HG03460 (cell line): ENCODE results near the gene INHBE.
"Not testable (repeated sequence)": the region's sequence is repeated elsewhere in the genome, so short reads cannot be mapped to it uniquely, and the experiment has no call there.

ENCODE experiments used
- ATAC-seq: cut with Tn5 transposase; IDR thresholded peaks from one replicate; pipeline ENCODE4 v1.9.1; 2021; ENCODE audit not compliant: unreplicated experiment

The INHBE gene, protein sequence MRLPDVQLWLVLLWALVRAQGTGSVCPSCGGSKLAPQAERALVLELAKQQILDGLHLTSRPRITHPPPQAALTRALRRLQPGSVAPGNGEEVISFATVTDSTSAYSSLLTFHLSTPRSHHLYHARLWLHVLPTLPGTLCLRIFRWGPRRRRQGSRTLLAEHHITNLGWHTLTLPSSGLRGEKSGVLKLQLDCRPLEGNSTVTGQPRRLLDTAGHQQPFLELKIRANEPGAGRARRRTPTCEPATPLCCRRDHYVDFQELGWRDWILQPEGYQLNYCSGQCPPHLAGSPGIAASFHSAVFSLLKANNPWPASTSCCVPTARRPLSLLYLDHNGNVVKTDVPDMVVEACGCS

DNA sequence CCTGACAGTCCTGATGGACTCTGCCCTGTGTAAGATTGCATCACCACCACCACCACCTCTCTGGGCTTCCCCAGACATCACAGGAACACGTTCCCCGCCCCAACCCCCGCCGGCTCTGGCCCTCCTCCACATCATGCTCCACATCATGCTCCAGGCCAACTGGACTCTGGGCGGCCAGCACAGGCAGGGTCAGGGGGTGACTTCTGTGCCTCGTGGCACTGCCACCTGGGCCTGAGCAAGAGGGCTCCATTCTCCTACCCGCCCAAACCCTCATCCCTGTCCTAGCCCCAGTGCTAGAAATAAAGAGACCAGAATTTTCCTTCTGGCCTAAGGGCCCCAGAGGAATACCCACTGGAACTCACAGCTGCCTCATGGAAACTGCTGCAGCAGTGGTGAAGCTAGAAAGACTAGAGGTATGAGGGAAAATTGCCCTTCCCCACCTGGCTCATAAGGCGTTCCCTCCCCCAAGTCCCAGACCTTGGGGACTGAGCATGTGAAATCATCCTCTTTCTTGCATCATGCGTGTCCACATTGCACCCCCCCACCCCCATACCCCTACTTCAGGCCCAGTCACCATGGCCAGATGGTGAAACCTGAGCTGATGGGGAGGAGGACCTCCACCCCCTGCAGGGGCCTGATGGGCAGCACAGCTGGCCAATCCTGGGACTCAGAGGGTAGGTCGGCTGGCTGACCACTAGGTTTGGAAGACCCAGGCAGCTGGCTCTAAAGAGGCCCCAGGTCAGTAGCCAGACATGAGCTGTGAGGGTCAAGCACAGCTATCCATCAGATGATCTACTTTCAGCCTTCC is at the start of gene INHBE:
Gene INHBE (plus strand): TSS at position 742 of the 808 bp plus-strand sequence. CDS start 230 bp downstream, outside the sequence.
- ATAC-seq, result no peak

- no peak for ATAC-seq
These were observed 44.6 kb upstream of the INHBE start for GRCh38 chr12:57410534-57410933.

DNA sequence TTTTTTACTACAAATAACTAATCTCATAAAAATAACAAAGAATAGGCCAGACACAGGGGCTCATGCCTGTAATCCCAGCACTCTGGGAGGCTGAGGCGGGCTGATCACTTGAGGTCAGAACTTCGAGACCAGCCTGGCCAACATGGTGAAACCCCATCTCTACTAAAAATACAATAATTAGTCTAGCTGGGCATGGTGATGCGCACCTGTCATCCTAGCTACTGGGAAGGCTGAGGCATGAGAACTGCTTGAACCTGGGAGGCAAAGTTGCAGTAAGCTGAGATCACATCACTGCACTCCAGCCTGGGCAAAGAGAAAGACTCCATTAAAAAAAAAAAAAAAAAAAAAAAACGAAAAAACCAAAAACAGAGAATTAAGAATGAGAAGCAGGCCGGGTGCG is 40.9 kb upstream of the INHBE start:
- ATAC-seq, result not testable (repeated sequence)

DNA sequence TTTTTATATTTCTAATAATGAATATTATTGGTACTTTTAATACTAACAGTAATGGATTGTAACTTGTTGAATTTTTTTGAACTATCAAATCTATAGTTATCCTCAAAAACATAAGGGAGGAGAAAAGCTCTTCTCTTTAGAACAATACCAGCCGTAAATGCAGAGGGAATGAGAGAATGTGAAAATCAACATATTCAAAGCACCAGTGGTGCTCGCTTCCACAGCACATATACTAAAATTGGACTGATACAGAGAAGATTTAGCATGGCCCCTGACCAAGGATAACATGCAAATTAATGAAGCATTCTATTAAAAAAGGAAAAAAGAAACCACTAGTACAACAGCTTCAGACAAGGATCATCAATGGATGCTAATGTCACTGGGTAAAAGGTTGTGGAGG is 40.0 kb upstream of the INHBE start:
- ATAC-seq, result no peak

DNA sequence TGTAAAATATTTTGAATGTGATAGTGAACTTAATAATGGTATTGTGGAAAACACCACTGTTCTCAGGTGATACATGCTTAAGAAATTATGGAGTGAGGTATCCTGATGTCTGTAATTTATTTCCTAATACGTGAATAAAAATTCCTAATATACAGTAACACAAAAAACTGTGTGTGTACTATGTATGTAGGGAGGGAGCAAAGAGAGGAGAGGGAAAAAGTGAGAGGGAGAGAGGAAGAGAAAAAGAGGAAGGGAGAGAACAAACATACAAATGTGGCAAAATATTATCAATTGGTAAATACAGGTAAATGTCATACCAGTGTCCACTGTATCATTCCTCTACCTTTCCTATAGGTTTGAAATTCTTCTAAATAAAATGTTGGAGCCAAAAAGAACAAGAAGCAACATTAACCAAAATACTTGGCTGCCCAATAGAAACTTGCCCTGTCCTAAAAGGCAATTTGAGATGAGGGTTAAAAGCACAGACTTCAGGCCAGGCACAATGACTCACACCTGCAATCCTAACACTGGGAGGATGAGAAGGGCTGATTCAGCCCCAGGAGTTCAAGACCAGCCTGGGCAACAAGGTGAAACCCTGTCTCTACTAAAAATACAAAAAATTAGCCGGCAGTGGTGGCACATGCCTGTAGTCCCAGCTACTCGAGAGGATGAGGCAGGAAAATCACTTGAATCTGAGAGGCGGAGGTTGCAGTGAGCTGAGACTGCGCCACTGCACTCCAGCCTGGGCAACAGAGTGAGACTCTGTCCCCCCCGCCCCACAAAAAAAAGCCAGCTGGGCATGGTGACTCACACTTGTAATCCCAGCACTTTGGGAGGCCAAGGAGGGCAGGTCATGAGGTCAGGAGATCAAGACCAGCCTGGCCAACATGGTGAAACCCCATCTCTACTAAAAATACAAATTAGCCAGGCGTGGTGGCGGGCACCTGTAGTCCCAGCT is 38.8 kb upstream of the INHBE start:
- no peak for ATAC-seq

DNA sequence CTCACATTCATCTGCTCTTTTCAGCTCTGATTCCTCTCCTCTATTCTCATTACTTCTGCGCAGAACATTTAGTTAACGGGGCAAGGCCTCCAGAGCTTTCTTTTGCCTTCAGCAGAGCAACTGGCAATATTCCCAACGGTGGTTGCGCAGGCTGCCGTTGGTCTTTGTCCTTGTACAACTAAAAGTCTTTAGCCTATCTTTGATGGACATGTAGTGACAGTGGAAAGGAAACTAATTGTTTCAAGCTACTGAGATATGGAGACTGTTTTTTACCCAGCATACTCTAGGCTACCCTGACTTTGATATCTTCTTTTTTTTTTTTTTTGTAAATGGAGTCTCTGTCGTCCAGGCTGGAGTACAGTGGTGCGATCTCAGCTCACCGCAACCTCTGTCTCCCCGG is 36.9 kb upstream of the INHBE start:
- ATAC-seq, result no peak

GRCh38 chr12:57419495-57419894 is 35.6 kb upstream of the INHBE start:
- no peak for ATAC-seq

- ATAC-seq, result no peak
These were observed 34.6 kb upstream of the INHBE start for GRCh38 chr12:57420482-57420881.

DNA sequence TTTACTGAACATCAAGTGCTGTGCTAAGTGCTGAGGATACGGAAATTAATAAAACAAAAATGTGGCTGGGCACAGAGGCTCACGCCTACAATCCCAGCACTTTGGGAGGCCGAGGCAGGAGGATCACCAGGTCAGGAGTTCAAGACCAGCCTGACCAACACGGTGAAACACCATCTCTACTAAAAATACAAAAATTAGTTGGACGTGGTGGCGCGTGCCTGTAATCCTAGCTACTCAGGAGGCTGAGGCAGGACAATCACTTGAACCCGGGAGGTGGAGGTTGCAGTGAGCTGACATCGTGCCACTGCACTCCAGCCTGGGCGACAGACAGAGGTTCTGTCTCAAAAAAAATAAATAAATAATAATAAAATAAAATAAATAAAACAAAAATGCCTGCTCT is 28.2 kb upstream of the INHBE start:
- not testable (repeated sequence) for ATAC-seq

DNA sequence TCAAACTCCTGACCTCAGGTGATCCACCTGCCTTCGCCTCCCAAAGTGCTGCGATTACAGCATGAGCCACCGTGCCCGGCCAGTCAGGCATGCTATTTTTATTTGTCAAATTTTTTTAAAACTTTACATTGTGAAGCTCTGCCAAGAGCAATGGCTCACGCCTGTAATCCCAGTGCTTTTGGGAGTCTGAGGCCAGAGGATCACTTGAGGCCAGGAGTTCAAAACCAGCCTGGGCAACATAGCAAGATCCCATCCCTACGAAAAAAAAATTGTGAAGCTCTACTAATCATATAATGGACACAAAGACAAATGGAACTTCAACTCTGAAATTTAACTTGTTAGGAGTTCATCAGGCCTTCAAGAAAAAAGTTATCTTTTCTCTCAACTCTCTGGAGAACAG is 26.1 kb upstream of the INHBE start:
- ATAC-seq, result no peak

- no peak for ATAC-seq
These were observed 25.5 kb upstream of the INHBE start for GRCh38 chr12:57429473-57430111.

GRCh38 chr12:57430112-57430930 is 24.8 kb upstream of the INHBE start:
- ATAC-seq, result peak; percentile 41

GRCh38 chr12:57430931-57431566 is 24.1 kb upstream of the INHBE start, which contains the start of gene R3HDM2:
R3HDM2 (minus strand) TSS chr12:57431043; CDS start chr12:57310428, 120,615 bp downstream.
- ATAC-seq, result peak; percentile 95

- ATAC-seq, result no peak
These were observed 23.4 kb upstream of the INHBE start for GRCh38 chr12:57431654-57432188.

GRCh38 chr12:57433370-57433769 is 21.7 kb upstream of the INHBE start:
- ATAC-seq, result no peak

DNA sequence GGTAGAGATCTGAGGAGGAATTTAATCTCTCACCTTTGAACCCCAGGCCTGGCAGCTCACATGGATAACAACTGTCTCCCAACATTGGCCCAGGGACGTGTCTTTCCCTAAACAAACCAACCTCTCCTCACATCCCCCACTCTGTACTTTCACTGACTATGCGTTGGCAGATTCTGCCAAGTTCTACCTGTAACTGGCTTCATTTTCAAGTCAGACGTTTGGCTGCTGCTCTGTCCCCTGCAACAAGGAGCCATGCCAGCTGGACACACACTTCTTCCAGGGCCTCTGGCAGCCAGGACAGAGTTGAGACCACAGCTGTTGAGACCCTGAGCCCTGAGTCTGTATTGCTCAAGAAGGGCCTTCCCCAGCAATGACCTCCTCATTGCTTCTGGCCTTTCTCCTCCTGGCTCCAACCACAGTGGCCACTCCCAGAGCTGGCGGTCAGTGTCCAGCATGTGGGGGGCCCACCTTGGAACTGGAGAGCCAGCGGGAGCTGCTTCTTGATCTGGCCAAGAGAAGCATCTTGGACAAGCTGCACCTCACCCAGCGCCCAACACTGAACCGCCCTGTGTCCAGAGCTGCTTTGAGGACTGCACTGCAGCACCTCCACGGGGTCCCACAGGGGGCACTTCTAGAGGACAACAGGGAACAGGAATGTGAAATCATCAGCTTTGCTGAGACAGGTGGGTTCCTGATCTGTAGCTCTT is 20.4 kb upstream of the INHBE start, which contains the start of gene INHBC:
Gene INHBC (plus strand): TSS at position 268 of the 707 bp plus-strand sequence. CDS start 103 bp downstream, at position 371.
- no peak for ATAC-seq

DNA sequence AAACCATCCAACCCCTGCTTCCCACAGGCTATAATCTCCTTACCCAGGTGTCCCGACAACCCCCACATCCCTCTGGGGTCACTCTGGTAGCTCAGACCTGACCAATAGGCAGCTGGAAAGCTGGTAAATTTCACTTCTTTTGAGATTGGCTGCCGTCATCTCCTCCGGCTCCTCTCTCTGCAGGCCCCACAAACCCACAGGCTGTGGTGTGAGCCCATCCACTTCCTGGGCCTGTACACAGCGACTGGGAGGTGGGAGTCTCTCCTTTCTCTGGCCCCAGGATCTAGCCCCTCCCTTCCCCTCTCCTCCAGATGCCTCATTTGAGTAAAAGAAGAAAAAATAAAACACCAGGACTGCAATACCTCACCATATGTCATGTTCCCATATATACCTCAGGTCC is 19.8 kb upstream of the INHBE start:
- ATAC-seq, result no peak

- no peak for ATAC-seq
These were observed 16.7 kb upstream of the INHBE start for GRCh38 chr12:57438400-57438799.
